ENCODE measurements around the gene ASGR1. TPM values are rescaled to one million over a fixed set of nuclear protein-coding genes. Genes with fewer than 3 reads are reported as not detected.
"Not testable (repeated sequence)": the region's sequence is repeated elsewhere in the genome, so short reads cannot be mapped to it uniquely, and the experiment has no call there.

Gene ASGR1
- total RNA-seq, 1 donor from 2014 or later, result 5.1 TPM

GRCh38 chr17:7126386-7126785, 52.8 kb downstream of the ASGR1 start:
- H3K4me3 ChIP-seq (ENCODE audit: low read depth, low read length); DNase-seq (ENCODE audit: low read depth): not testable (repeated sequence)
- peak; percentile 12 for TF ChIP-seq CTCF (conservative IDR thresholded peaks at IDR 0.05; ENCODE audit: low read depth, low read length)

- TF ChIP-seq CTCF (conservative IDR thresholded peaks at IDR 0.05; ENCODE audit: low read depth, low read length), result no peak
- H3K4me3 ChIP-seq (ENCODE audit: low read depth, low read length), result no peak overlapping the region
- DNase-seq (ENCODE audit: low read depth), result no peak
Measured at GRCh38 chr17:7124923-7125322, 54.2 kb downstream of the ASGR1 start.

GRCh38 chr17:7123844-7124243, 55.3 kb downstream of the ASGR1 start:
- TF ChIP-seq CTCF (conservative IDR thresholded peaks at IDR 0.05; ENCODE audit: low read depth, low read length), result no peak
- H3K4me3 ChIP-seq (ENCODE audit: low read depth, low read length), result no peak overlapping the region
- DNase-seq (ENCODE audit: low read depth), result no peak

Other genes starting within 250 kb of the ASGR1 start
- gene ALOX12, start 183.3 kb downstream of the ASGR1 start, total RNA-seq, result 0.98 and 1.0 TPM in 2 replicates
- 180 and 275 TPM in 2 replicates for gene RNASEK, start 166.7 kb downstream of the ASGR1 start, total RNA-seq
- under 0.01 TPM in 1 of 2 replicates, not detected in the other for gene BCL6B, start 156.3 kb downstream of the ASGR1 start, total RNA-seq
- 3.1 and 4.1 TPM in 2 replicates for gene SLC16A13, start 143.4 kb downstream of the ASGR1 start, total RNA-seq
- not detected in 2 replicates for gene SLC16A11, start 135.3 kb downstream of the ASGR1 start, total RNA-seq
- not detected in 2 replicates for gene CLEC10A, start 99.1 kb downstream of the ASGR1 start, total RNA-seq
- not detected in 2 replicates for gene ASGR2, start 64.5 kb downstream of the ASGR1 start, total RNA-seq
- 2.6 and 7.8 TPM in 2 replicates for gene DLG4, start 40.5 kb upstream of the ASGR1 start, total RNA-seq
- gene ACADVL, start 40.6 kb upstream of the ASGR1 start, total RNA-seq, result 320 and 573 TPM in 2 replicates
- gene DVL2, start 55.1 kb upstream of the ASGR1 start, total RNA-seq, result 46.5 and 68.0 TPM in 2 replicates
- 27.1 and 42.8 TPM in 2 replicates for gene PHF23, start 60.1 kb upstream of the ASGR1 start, total RNA-seq
- gene GABARAP, start 63.1 kb upstream of the ASGR1 start, total RNA-seq, result 298 and 570 TPM in 2 replicates
- gene CTDNEP1, start 72.4 kb upstream of the ASGR1 start, total RNA-seq, result 36.4 and 58.5 TPM in 2 replicates
- gene ELP5, start 72.8 kb upstream of the ASGR1 start, total RNA-seq, result 37.0 and 54.8 TPM in 2 replicates
- gene CLDN7, start 83.1 kb upstream of the ASGR1 start, total RNA-seq, result 105 and 200 TPM in 2 replicates
- 0.23 and 0.36 TPM in 2 replicates for gene SLC2A4, start 102.3 kb upstream of the ASGR1 start, total RNA-seq
- 0.14 and 0.35 TPM in 2 replicates for gene YBX2, start 115.3 kb upstream of the ASGR1 start, total RNA-seq
- 353 and 817 TPM in 2 replicates for gene EIF5A, start 128.3 kb upstream of the ASGR1 start, total RNA-seq
- gene GPS2, start 136.0 kb upstream of the ASGR1 start, total RNA-seq, result 91.5 and 104 TPM in 2 replicates
- gene NEURL4, start 150.0 kb upstream of the ASGR1 start, total RNA-seq, result 13.4 and 19.3 TPM in 2 replicates
- 0.81 and 1.4 TPM in 2 replicates for gene ACAP1, start 157.2 kb upstream of the ASGR1 start, total RNA-seq
- 9.8 and 12.3 TPM in 2 replicates for gene KCTD11, start 172.8 kb upstream of the ASGR1 start, total RNA-seq
- not detected in 2 replicates for gene TMEM95, start 175.8 kb upstream of the ASGR1 start, total RNA-seq
- 5.4 and 7.3 TPM in 2 replicates for gene TNK1, start 201.7 kb upstream of the ASGR1 start, total RNA-seq
- 33.0 and 59.0 TPM in 2 replicates for gene PLSCR3, start 215.2 kb upstream of the ASGR1 start, total RNA-seq
- gene TMEM256, start 224.7 kb upstream of the ASGR1 start, total RNA-seq, result 134 and 163 TPM in 2 replicates
- 2.5 and 10.3 TPM in 2 replicates for gene NLGN2, start 228.5 kb upstream of the ASGR1 start, total RNA-seq
- not detected in 2 replicates for gene SPEM1, start 241.0 kb upstream of the ASGR1 start, total RNA-seq
- gene SPEM2, start 246.2 kb upstream of the ASGR1 start, total RNA-seq, result not detected in 2 replicates
- not detected in 2 replicates for gene SPEM3, start 249.5 kb upstream of the ASGR1 start, total RNA-seq